K562 (cell line): Measurements from ENCODE around the gene DBNDD2. TPM values are rescaled to one million over a fixed set of nuclear protein-coding genes. Genes with fewer than 3 reads are reported as not detected.

ENCODE experiments used
- BRF1 ChIP-seq: IDR thresholded peaks from 3 replicates; pipeline ENCODE4 v1.6.1; 2011; ENCODE audit warnings: borderline replicate concordance, mild to moderate bottlenecking; ENCODE audit not compliant: insufficient read length; ENCODE audit errors: extremely low read depth
- MNT ChIP-seq, 2 experiments: fragments of 450-650 bp; conservative IDR thresholded peaks; 2 replicates each; pipeline ENCODE4 v1.6.1; 2017; ENCODE audit warnings: mild to moderate bottlenecking in 2 of 2, moderate library complexity in 2 of 2
- NELFE ChIP-seq: IDR thresholded peaks from 2 replicates; pipeline ENCODE4 v1.6.1; 2011; ENCODE audit warnings: mild to moderate bottlenecking; ENCODE audit not compliant: insufficient read depth, insufficient read length
- RAD51 ChIP-seq: fragments of 450-650 bp; IDR thresholded peaks from 2 replicates; pipeline ENCODE4 v1.7.1; 2016; ENCODE audit warnings: low read depth, mild to moderate bottlenecking, borderline replicate concordance
- RERE ChIP-seq: sonication (generic); formaldehyde crosslinking; IDR thresholded peaks from 2 replicates; pipeline ENCODE4 v1.8.0; 2023; ENCODE audit warnings: missing genetic modification reagents, mild to moderate bottlenecking, borderline replicate concordance
- SAFB ChIP-seq: fragments of 200-400 bp; formaldehyde crosslinking; IDR thresholded peaks from 2 replicates; pipeline ENCODE4 v1.6.1; 2017; ENCODE audit warnings: low read depth, low read length, borderline replicate concordance
- SMAD1 ChIP-seq: fragments of 150-350 bp; IDR thresholded peaks from 2 replicates; pipeline ENCODE4 v1.6.1; 2014; ENCODE audit warnings: low read length, low read depth; ENCODE audit not compliant: partially characterized antibody
- STAG1 ChIP-seq: sonication (generic); formaldehyde crosslinking; IDR thresholded peaks from 2 replicates; pipeline ENCODE4 v1.5.0; 2020; ENCODE audit warnings: missing genetic modification reagents, borderline replicate concordance
- TBP ChIP-seq: optimal IDR thresholded peaks from 2 replicates; pipeline ENCODE3; 2011; ENCODE audit warnings: low read depth, low read length, improper control_type of control experiment
- TFAP4 ChIP-seq: sonication (generic); formaldehyde crosslinking; IDR thresholded peaks from 2 replicates; pipeline ENCODE4 v1.8.0; 2022; ENCODE audit warnings: missing genetic modification reagents, mild to moderate bottlenecking, moderate library complexity, borderline replicate concordance
- WHSC1 ChIP-seq: IDR thresholded peaks from one replicate; pipeline ENCODE4 v1.6.1; 2012; ENCODE audit warnings: low read length, control low read depth, inconsistent platforms
- ZBTB2 ChIP-seq: fragments of 450-650 bp; IDR thresholded peaks from 2 replicates; pipeline ENCODE4 v1.6.1; 2016; ENCODE audit warnings: antibody characterized with exemption
- ZFP36 ChIP-seq: fragments of 150-350 bp; IDR thresholded peaks from 2 replicates; pipeline ENCODE4 v1.6.1; 2018; ENCODE audit warnings: low read length, low read depth; ENCODE audit not compliant: partially characterized antibody
- ZNF143 ChIP-seq: sonication (generic); formaldehyde crosslinking; IDR thresholded peaks from 2 replicates; pipeline ENCODE4 v1.9.0; 2022; ENCODE audit warnings: mild to moderate bottlenecking, missing genetic modification reagents
- ZNF175 ChIP-seq: fragments of 200-800 bp; sonication (Bioruptor generic); IDR thresholded peaks from 2 replicates; pipeline ENCODE4 v1.6.1; 2016; ENCODE audit warnings: low read depth, mild to moderate bottlenecking, missing genetic modification characterization, missing compliant biosample characterization
- ZNF311 ChIP-seq: fragments of 250-450 bp; sonication (Bioruptor Pico); IDR thresholded peaks from 2 replicates; pipeline ENCODE4 v1.4.0; 2020; ENCODE audit warnings: mild to moderate bottlenecking, moderate library complexity
- ZNF717 ChIP-seq: fragments of 250-450 bp; sonication (Bioruptor Pico); IDR thresholded peaks from 2 replicates; pipeline ENCODE4 v1.5.0; 2021
- ZSCAN29 ChIP-seq: fragments of 450-650 bp; IDR thresholded peaks from 2 replicates; pipeline ENCODE4 v1.6.1; 2017
- polyA plus RNA-seq, 8 experiments: library from polyadenylated mRNA; depleted of rRNA in 4 of 8; stranded (reverse) in 5 of 8; unstranded in 3 of 8; fragments of >200 nt; fragmentation: Nextera tagmentation in 2 of 8; fragmentation: Illumina TruSeq in 1 of 8; extraction: Ambion mirVana in 2 of 8; extraction: Trizol in 1 of 8; gene quantifications; 2 replicates each; pipeline versions ENCODE4 v1.2.1 to v1.2.3, GENCODE V29; 2011 to 2014; ENCODE audit warnings: inconsistent platforms in 1 of 8, missing spikeins in 1 of 8
- total RNA-seq, 7 experiments: library from RNA; depleted of rRNA in 6 of 7; stranded (reverse); fragments of >200 nt in 6 of 7; fragmentation: Illumina TruSeq in 2 of 7; extraction: Trizol in 2 of 7; gene quantifications; 2 replicates each; pipeline versions ENCODE4 v1.2.1 to v1.2.3, GENCODE V29; 2011 to 2021; ENCODE audit warnings: low replicate concordance in 1 of 7

Gene DBNDD2
- total and polyA plus RNA-seq, 9 of the 15 experiments (the other 6 are each of a cell fraction or from before 2014, with no cell fraction given): 12.8 to 64.0 (median 35.8) TPM

- TF ChIP-seq MNT (conservative IDR thresholded peaks at IDR 0.05): no peak
- TF ChIP-seq ZNF311 (CRISPR knock-in tag): no peak
- no peak for TF ChIP-seq ZNF717
- 0 out of 2 replicates have a peak, but pooled peaks have one; percentile 17 for TF ChIP-seq STAG1 (CRISPR knock-in tag)
- TF ChIP-seq TBP: peak; percentile 8
- no peak for TF ChIP-seq WHSC1
- no peak for TF ChIP-seq ZNF175
- no peak for TF ChIP-seq NELFE
- TF ChIP-seq RERE: no peak
- TF ChIP-seq ZFP36: no peak
- TF ChIP-seq SMAD1: no peak
- no peak for TF ChIP-seq BRF1
- TF ChIP-seq TFAP4: no peak
- TF ChIP-seq ZSCAN29: no peak
- 0 out of 2 replicates have a peak, but pooled peaks have one; percentile 19 for TF ChIP-seq ZBTB2
- TF ChIP-seq SAFB: no peak
- TF ChIP-seq RAD51: no peak
- no peak for TF ChIP-seq ZNF143 (CRISPR knock-in tag)
Observed at GRCh38 chr20:45405571-45406259, 2.4 kb upstream of the DBNDD2 start (continued).
